ENCODE results near the gene ABHD2.
"Not testable (repeated sequence)": the region's sequence is repeated elsewhere in the genome, so short reads cannot be mapped to it uniquely, and the experiment has no call there.

The ABHD2 gene

GRCh38 chr15:89101302-89102193 lies 13.3 kb downstream of the ABHD2 start:
- no peak for DNase-seq

GRCh38 chr15:89103481-89104171 lies 15.4 kb downstream of the ABHD2 start:
- no peak for DNase-seq

DNA sequence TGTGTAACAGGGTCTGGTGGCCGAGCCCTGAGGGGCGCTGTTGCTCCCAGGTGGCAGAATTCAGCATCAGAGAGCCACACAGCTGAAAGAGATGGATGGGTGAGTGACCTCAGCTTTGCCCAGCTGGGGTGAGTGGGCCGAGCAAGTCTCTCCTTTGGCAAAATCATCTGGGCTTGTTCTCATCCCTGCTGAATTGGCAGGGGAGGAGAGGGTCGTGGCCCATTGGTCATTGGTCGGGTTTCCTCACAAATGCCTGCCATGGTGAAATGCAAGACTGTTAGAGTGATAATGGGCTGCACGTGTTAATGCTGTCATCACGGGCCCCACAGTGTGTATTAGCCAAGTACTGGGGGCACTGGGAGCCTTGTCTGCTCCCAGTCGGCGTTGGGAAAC lies 15.9 kb downstream of the ABHD2 start:
- no peak for DNase-seq

DNA sequence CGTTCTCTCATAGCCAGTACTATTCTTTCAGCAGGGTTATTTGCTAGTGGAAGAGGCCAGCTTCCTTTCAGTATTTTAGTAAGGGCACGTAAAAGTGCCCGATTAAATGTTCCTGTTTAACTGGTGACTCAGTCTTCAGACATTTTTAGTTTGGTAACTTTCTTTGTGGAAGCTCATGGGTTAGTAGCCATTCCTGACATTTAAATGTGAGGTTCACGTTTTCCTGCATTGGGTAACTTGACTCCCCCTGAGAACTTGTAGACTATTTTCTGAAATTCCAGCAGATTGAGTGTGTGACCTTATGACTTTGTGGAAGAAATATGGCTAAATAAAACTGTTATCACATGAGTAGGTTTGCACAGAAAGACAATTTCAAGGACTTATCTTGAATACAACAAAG lies 16.9 kb downstream of the ABHD2 start:
- DNase-seq = no peak

DNA sequence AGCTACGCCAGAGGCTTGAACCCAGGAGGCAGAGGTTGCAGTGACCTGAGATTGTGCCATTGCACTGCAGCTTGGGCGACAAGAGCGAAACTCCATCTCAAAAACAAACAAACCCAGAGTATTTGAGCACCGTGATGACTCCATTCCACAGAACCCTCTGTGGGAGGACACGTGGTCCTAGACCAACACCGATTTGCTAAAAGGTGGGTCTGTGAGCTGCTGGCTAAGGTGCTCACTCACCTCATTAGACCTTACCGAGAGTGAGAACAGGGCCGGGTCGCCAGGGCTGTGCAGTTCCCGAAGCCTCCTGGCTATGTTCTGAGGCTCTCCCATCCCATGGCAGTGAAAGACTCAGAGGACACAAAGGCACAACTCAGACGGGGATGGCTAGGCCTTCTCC lies 17.9 kb downstream of the ABHD2 start:
- no peak for DNase-seq

DNA sequence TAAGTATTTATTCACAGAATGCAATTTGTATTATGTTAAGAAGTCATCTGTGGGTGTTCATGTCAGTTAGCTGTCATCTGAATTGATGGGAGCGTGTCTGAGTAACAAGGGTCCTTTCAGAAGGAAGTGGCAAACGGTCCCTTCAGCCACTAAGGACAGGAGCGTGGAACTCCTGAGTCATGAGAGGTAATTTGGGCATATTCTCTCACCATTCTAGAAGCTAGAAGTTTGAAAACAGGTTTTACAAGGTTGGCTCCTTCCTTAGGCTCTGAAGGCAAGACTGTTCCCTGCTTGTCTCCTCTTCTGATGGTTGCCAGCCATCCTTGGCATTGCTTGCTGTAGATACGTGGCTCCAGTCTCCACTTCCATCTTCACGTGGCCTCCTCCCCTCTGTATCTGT lies 19.7 kb downstream of the ABHD2 start:
- no peak for DNase-seq

- no peak for DNase-seq
These were observed 20.6 kb downstream of the ABHD2 start for GRCh38 chr15:89108835-89109234.

- no peak for DNase-seq
These were observed 21.0 kb downstream of the ABHD2 start for GRCh38 chr15:89109238-89109637.

GRCh38 chr15:89110060-89110459 lies 21.8 kb downstream of the ABHD2 start:
- no peak for DNase-seq

DNA sequence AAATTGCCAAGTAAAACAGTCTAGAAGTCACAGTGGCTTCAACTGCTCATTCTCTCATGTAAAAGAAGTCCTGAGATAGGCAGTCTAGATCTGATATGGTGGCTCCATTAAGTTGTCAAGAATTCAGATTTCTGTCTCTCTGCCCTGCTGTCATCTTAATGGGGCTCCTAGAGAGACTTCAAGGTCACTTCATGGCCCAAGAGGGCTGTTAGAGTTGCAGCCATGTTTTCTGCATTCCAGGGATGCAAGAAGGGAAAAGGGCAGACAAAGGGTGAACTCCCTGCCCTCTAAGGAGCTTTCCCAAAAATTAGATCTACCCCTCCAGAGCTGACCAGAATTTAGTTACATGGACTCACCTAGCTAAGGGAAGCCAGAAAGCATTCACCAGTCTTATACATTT lies 23.1 kb downstream of the ABHD2 start:
- DNase-seq = no peak

GRCh38 chr15:89111961-89112340 lies 23.7 kb downstream of the ABHD2 start:
- no peak for DNase-seq

DNA sequence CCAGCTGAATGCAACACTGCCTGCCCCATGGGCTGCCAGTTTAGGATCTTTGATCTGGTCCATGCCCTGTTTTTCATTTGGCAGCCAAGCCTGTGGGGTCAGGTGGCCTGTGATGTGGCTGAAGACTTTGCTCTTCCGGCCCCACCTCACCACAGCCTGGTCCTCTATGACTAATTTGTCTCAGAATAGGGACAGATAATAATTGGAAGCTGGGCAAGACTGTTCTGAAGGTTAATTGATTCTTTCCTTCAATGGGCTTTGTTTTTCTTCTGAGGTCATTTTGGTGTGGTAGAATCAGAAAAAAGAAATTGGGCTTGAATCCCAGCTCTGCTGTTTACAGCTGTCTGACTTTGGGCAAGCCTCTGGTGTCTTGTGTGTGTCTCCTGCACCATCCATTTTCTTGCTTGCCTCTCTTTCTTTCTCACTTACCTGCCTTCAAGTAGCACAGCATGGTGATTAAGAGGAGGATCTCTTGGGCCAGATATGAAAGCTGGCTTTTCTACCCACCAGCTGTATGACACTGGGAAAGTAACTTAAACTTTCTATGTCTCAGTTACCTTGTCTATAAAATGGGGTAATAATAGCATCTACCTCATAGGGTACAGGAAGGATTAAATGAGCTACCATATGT lies 24.2 kb downstream of the ABHD2 start:
- DNase-seq = no peak

- no peak for DNase-seq
These were observed 25.2 kb downstream of the ABHD2 start for GRCh38 chr15:89113296-89114024.

DNA sequence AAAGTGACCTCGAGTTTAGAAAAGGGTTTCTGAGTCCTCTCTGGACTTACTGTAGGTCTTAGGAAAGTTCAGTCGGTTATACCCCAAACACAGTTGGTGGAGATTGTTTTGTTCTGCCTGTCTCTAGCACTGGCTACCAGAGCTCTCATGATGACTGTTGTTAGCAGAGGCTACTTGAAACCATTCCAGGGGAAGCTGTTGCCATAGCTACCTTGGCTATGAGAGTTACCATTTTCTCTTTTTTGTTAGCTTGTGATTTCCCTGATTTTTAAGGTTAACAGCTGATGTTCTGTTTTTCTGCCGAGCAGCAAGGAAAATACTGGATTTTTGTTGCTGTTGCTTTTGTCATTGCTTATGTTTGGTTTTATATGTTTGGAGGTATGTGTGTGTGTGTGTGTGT lies 26.7 kb downstream of the ABHD2 start:
- peak; percentile 79 for DNase-seq

- peak; percentile 88 for DNase-seq
These were observed 27.3 kb downstream of the ABHD2 start for GRCh38 chr15:89115547-89115946.

- peak; percentile 37 for DNase-seq
These were observed 28.1 kb downstream of the ABHD2 start for GRCh38 chr15:89116404-89116803.

GRCh38 chr15:89117790-89118189 lies 29.5 kb downstream of the ABHD2 start:
- DNase-seq = no peak

DNA sequence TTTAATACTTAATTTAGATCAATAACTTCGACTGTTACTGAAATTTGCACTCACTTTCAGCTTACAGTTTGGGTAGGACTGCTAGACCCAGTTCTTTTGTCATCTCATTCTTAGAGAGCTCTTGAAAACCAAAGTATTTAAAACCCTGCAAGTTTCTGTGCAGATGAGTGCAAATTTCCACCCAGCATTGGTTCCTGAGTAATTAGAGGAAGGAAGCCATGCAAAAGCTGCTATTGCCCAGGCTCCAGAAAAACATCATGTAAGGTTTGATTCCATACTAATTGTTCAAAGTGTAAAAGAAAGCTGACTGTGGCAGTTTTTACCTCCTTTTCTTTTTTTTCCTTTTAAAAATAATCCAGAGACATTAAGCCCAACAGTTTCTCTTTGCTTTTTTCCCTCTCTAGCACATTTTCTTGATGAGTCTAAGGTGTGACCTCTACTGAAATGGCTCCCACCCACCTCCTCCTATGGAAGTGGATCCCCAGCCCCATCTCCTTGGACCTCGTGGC lies 30.3 kb downstream of the ABHD2 start:
- DNase-seq = no peak

DNA sequence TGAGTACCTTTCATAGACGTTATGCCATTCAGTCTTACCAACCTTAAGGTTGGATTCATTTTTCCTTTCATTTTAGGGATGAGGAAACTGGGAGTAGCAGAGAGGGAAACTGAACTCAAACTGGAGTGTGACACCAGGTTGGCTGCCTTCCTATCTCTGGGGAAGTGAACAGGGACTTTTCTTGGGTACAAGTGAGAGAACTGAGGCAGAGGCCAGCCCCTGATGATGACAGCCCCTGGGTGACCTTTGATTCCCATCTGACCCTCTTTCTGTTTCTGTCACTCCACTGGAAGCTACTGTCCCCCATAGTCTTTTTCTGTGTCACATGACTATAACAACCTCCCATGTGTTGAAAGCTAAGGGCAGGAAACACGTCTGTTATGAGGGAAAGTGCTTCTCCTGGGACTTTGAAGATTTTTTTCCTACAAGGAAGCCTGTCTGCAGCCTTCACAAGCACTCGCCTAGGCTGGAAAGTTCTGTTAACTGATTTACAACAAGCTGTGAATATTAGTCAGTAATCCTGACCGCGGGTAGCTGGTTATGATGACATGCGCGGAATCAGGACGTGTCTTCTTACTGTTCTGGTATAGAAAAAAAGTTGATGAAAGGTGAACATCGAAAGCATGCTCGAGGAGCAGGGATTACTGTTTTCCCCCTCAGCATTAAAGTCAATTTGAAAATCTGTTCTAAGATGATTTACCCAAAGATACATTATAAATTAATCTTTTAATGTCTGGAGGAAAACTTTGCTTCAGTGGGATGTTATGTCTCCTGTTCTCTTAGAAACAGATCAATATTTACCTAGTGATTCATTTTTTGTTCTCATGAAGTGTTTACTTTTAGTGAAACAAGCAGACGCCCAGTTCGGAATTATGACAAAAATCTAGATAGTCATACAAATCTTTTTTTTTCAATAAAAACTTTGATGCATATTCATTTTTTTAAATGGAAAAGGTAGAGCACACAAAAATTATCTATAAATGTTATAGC lies 31.5 kb downstream of the ABHD2 start:
- DNase-seq = no peak

DNA sequence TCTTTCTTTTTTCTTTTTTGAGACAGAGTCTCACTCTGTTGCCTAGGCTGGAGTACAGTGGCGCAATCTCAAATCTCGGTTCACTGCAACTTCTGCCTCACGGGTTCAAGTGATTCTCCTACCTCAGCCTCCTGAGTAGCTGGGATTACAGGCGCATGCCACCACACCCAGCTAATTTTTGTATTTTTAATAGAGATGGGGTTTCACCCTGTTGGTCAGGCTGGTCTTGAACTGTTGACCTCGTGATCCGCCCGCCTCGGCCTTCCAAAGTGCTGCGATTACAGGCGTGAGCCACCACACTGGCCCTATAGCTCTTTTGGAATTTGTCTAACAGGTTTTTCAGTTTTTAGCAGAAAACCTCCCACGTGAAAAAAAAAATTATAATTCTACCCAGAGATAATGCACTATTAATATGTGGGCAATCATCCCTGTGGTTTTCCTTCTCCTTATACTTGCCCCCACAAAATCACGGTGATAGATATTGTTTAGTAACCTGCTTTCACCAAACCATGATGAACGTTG lies 32.3 kb downstream of the ABHD2 start:
- not testable (repeated sequence) for DNase-seq

- no peak for DNase-seq
These were observed 33.2 kb downstream of the ABHD2 start for GRCh38 chr15:89121414-89121813.
